GM12878 (cell line): ENCODE data around the gene HYI. TPM values are rescaled to one million over a fixed set of nuclear protein-coding genes. Genes with fewer than 3 reads are reported as not detected.

Experiments used
- ATAC-seq: fragments of 200-7000 bp; cut with Tn5 transposase; 3 replicates; pipeline ENCODE4 v1.9.1; 2020; ENCODE audit warnings: mild to moderate bottlenecking, moderate library complexity
- BruUV-seq: library from RNA; stranded (reverse); fragments of 400-500 nt; replicated peaks from 2 replicates; lab custom pipeline; 2021; lab: Mats Ljungman, UMichigan
- CTCF ChIA-PET: fragments of 300-600 bp; sonication (Branson Sonifier 250); formaldehyde crosslinking; extraction: SDS; loops from one replicate; lab custom pipeline; 2021; ENCODE audit warnings: inconsistent platforms; lab: Yijun Ruan, JAX
- POLR2A ChIA-PET: fragments of 350-600 bp; formaldehyde crosslinking; extraction: SDS; loops from one replicate; lab custom pipeline; 2021; ENCODE audit warnings: inconsistent platforms; lab: Charles Lee
- RAD21 ChIA-PET: fragments of 300-600 bp; sonication (Branson Sonifier 250); formaldehyde crosslinking; loops from one replicate; lab custom pipeline; 2023; ENCODE audit warnings: antibody characterized with exemption; ENCODE audit not compliant: unreplicated experiment; lab: Charles Lee
- SMC1A ChIA-PET: fragments of 300-600 bp; sonication (Branson Sonifier 250); formaldehyde crosslinking; loops from one replicate; lab custom pipeline; 2023; ENCODE audit not compliant: unreplicated experiment, uncharacterized antibody; lab: Charles Lee
- DNase-seq: peaks from one replicate; pipeline ENCODE4 v3.0.0-alpha.2; 2011; ENCODE audit warnings: low read depth, low spot score
- FAIRE-seq: peaks from 3 replicates; lab custom pipeline; 2011; peaks lifted over from hg19 to GRCh38; lab: Jason Lieb, UNC
- H2AFZ ChIP-seq: 2 replicates; pipeline ENCODE4 v1.6.0; 2011; ENCODE audit warnings: low read depth, low read length, control low read depth; ENCODE audit not compliant: control insufficient read depth
- H3K27ac ChIP-seq: 2 replicates; pipeline ENCODE4 v1.5.1; 2011; ENCODE audit warnings: control low read depth; ENCODE audit not compliant: control insufficient read depth, insufficient read depth
- H3K27me3 ChIP-seq, 2 experiments: replicated peaks in 1 of 2; 2 replicates each; pipeline versions ENCODE4 v1.6.0 to v1.6.1; 2011; ENCODE audit warnings: low read length in 1 of 2; ENCODE audit not compliant: control insufficient read depth in 2 of 2, insufficient read depth in 2 of 2
- H3K36me3 ChIP-seq, 2 experiments: 2 replicates each; pipeline ENCODE4 v1.5.1; 2011; ENCODE audit warnings: low read length in 1 of 2; ENCODE audit not compliant: control insufficient read depth in 2 of 2, insufficient read depth in 2 of 2
- H3K4me1 ChIP-seq: 2 replicates; pipeline ENCODE4 v1.6.1; 2011; ENCODE audit warnings: mild to moderate bottlenecking, low read length, moderate library complexity, mixed read lengths; ENCODE audit not compliant: control insufficient read depth, insufficient read depth
- H3K4me2 ChIP-seq: 2 replicates; pipeline ENCODE4 v1.6.0; 2011; ENCODE audit warnings: control low read depth; ENCODE audit not compliant: control insufficient read depth, insufficient read depth
- H3K4me3 ChIP-seq: fragments of 200-600 bp; sonication (generic); 2 replicates; pipeline ENCODE4 v1.5.1; 2016
- H3K79me2 ChIP-seq: 2 replicates; pipeline ENCODE4 v1.6.0; 2011; ENCODE audit warnings: low read length; ENCODE audit not compliant: control insufficient read depth, insufficient read depth
- H3K9ac ChIP-seq: 2 replicates; pipeline ENCODE4 v1.8.0; 2011; ENCODE audit warnings: low read length, control low read depth, mixed read lengths; ENCODE audit not compliant: control insufficient read depth, insufficient read depth
- H3K9me3 ChIP-seq: replicated peaks from 3 replicates; pipeline ENCODE4 v1.5.1; 2011; ENCODE audit warnings: mild to moderate bottlenecking, low read length; ENCODE audit not compliant: control insufficient read depth, insufficient read depth
- H4K20me1 ChIP-seq: 2 replicates; pipeline ENCODE4 v1.6.0; 2011; ENCODE audit not compliant: control insufficient read depth, insufficient read depth
- DPF2 ChIP-seq: fragments of 450-650 bp; IDR thresholded peaks from 2 replicates; pipeline ENCODE4 v1.6.1; 2017; ENCODE audit warnings: mild to moderate bottlenecking
- EED ChIP-seq: sonication (generic); IDR thresholded peaks from 2 replicates; pipeline ENCODE4 v1.6.1; 2016; ENCODE audit warnings: antibody characterized with exemption, low read depth
- IKZF1 ChIP-seq: fragments of 450-650 bp; conservative IDR thresholded peaks from 2 replicates; pipeline ENCODE4 v1.6.1; 2017; ENCODE audit warnings: antibody characterized with exemption, mild to moderate bottlenecking
- IRF4 ChIP-seq: IDR thresholded peaks from 2 replicates; pipeline ENCODE4 v1.6.1; 2011; ENCODE audit warnings: low read depth, low read length
- JUNB ChIP-seq: IDR thresholded peaks from 2 replicates; pipeline ENCODE4 v1.6.1; 2016; ENCODE audit warnings: antibody characterized with exemption, mild to moderate bottlenecking
- NFYA ChIP-seq: IDR thresholded peaks from 2 replicates; pipeline ENCODE4 v1.6.1; 2011; ENCODE audit warnings: low read depth, mild to moderate bottlenecking, low read length, improper control_type of control experiment, borderline replicate concordance
- POLR2A ChIP-seq: IDR thresholded peaks from 2 replicates; pipeline ENCODE4 v1.6.1; 2011; ENCODE audit warnings: low read depth, mild to moderate bottlenecking, low read length
- RUNX3 ChIP-seq: IDR thresholded peaks from 2 replicates; pipeline ENCODE4 v1.6.1; 2012; ENCODE audit warnings: low read length, inconsistent platforms
- TARDBP ChIP-seq: IDR thresholded peaks from 2 replicates; pipeline ENCODE4 v1.6.1; 2016; ENCODE audit warnings: borderline replicate concordance
- WGBS: methylation state at CpG from one replicate; pipeline ENCODE4 v1.1.6; 2016; ENCODE audit warnings: low lambda C conversion rate; ENCODE audit not compliant: insufficient replicate concordance, insufficient coverage; ENCODE audit errors: missing lambda C conversion rate; 5-methylcytosine and 5-hydroxymethylcytosine counted together
- in situ Hi-C: fragments of 300-500 bp; cut with MboI; formaldehyde crosslinking; loops from 9 replicates; pipeline ENCODE4 v1.14.3; 2018; ENCODE audit warnings: mixed read lengths
- intact Hi-C: fragments of 100-400 bp; cut with micrococcal nuclease; formaldehyde crosslinking; loops from one replicate; pipeline ENCODE4 v1.14.2; 2022; ENCODE audit not compliant: unreplicated experiment
- polyA plus RNA-seq, 11 experiments: library from polyadenylated mRNA; depleted of rRNA in 4 of 11; unstranded in 6 of 11; stranded (reverse) in 5 of 11; fragments of >200 nt; fragmentation: Nextera tagmentation in 4 of 11; fragmentation: Illumina TruSeq in 1 of 11; extraction: Ambion mirVana in 4 of 11; extraction: Trizol in 1 of 11; gene quantifications; 1 replicate in 1 of 11; 2 replicates in 10 of 11; pipeline versions ENCODE4 v1.2.1 to v1.2.3, GENCODE V29; 2011 to 2016; ENCODE audit warnings: inconsistent platforms in 2 of 11, missing spikeins in 2 of 11, low read depth in 1 of 11
- total RNA-seq, 4 experiments: library from RNA; depleted of rRNA in 3 of 4; stranded (reverse); fragments of >200 nt in 3 of 4; fragmentation: Illumina TruSeq in 1 of 4; extraction: Trizol in 1 of 4; gene quantifications; 2 replicates each; pipeline versions ENCODE4 v1.2.1 to v1.2.3, GENCODE V29; 2013 to 2021

HYI gene
- total and polyA plus RNA-seq, 10 of the 15 experiments (the other 5 are each of a cell fraction or from before 2014, with no cell fraction given): 0.27 to 5.5 (median 2.0) TPM

- FAIRE-seq: no peak
- SMC1A ChIA-PET: no interaction called here
- CTCF ChIA-PET: no interaction called here
- RAD21 ChIA-PET: no interaction called here
- TF ChIP-seq RUNX3: no peak
- TF ChIP-seq DPF2: no peak
- TF ChIP-seq EED: no peak
- TF ChIP-seq NFYA: no peak
- no peak for TF ChIP-seq IRF4
- no peak for TF ChIP-seq JUNB
- Histone ChIP-seq H3K9me3 (no peaks in the 10 kb centered on the region), H4K20me1 (no peaks in the 10 kb centered on the region; the same call in 1 of the 2 replicates), H3K9ac (no peak overlapping the region), H3K4me2 (no peak overlapping the region), H3K36me3 (peaks cover 7 to 31% of the 10 kb centered on the region in 2 experiments; a peak in 3 of 4 replicates), H3K4me3 (no peak overlapping the region), H3K4me1 (no peaks in the 10 kb centered on the region), H3K27ac (no peak overlapping the region), H2AFZ (no peak overlapping the region), H3K27me3 (no peaks in the 10 kb centered on the region), H3K79me2 (no peaks in the 10 kb centered on the region)
- in situ Hi-C loops (no loop called here), intact Hi-C loops (no loop called here)
- WGBS: 89% methylated on average over 16 of the region's 16 CpGs
- DNase-seq: no peak
- no peak for ATAC-seq
- POLR2A ChIA-PET: interaction anchor here (1.6 kb wide), 1 partner anchor 11 kb away, joined by 4 read pairs; the partner anchor contains the start of gene HYI
- BruUV-seq: no TSS peak
These were observed 10.4 kb downstream of the HYI start for GRCh38 chr1:43443197-43443946.

- POLR2A ChIA-PET: interaction anchor here (0.6 to 1.6 kb wide), 2 partner anchors 11 to 54 kb away, joined by 4 read pairs; partner anchors contain the start of gene HYI
- H3K79me2 ChIP-seq: no peaks in the 10 kb centered on the region
- H3K4me3 ChIP-seq: no peak overlapping the region
- H4K20me1 ChIP-seq: no peaks in the 10 kb centered on the region; the same call in 1 of the 2 replicates
- H3K4me2 ChIP-seq: no peak overlapping the region
- WGBS: 97% methylated on average over 12 of the region's 12 CpGs
- CTCF ChIA-PET: no interaction called here
- TF ChIP-seq TARDBP: no peak
- no peak for TF ChIP-seq IKZF1
- TF ChIP-seq POLR2A: peak; percentile 44; the same call in 1 of the 2 replicates
- intact Hi-C loops: no loop called here
- H3K9me3 ChIP-seq: no peaks in the 10 kb centered on the region
- no peak overlapping the region for H3K9ac ChIP-seq
- ATAC-seq (no peak), FAIRE-seq (no peak), DNase-seq (no peak)
- in situ Hi-C loops: no loop called here
- no peak overlapping the region for H2AFZ ChIP-seq
- no peak overlapping the region for H3K27ac ChIP-seq
- H3K36me3 ChIP-seq: peaks cover 7 to 31% of the 10 kb centered on the region in 2 experiments; a peak in 3 of 4 replicates
- SMC1A ChIA-PET: no interaction called here
- BruUV-seq: TSS peak; percentile 31
- no peaks in the 10 kb centered on the region for H3K27me3 ChIP-seq
- no peaks in the 10 kb centered on the region for H3K4me1 ChIP-seq
- RAD21 ChIA-PET: no interaction called here
These were observed 11.0 kb downstream of the HYI start for GRCh38 chr1:43442756-43443155.
